HepG2 (cell line): ENCODE results near the gene MALT1. TPM values are rescaled to one million over a fixed set of nuclear protein-coding genes. Genes with fewer than 3 reads are reported as not detected.

Experiments used
- ATAC-seq: fragments of 200-7000 bp; cut with Tn5 transposase; 3 replicates; pipeline ENCODE4 v1.9.1; 2020; ENCODE audit warnings: mild to moderate bottlenecking, moderate library complexity
- BruUV-seq: library from RNA; stranded (reverse); fragments of 400-500 nt; replicated peaks from 2 replicates; lab custom pipeline; 2021; lab: Mats Ljungman, UMichigan
- CTCF ChIA-PET: fragments of 300-600 bp; formaldehyde crosslinking; extraction: SDS; loops from one replicate; lab custom pipeline; 2021; ENCODE audit warnings: low total read pairs, inconsistent platforms, low intra/inter-chr PET ratio; lab: Yijun Ruan, JAX
- POLR2A ChIA-PET: fragments of 350-600 bp; sonication (Branson Sonifier 250); formaldehyde crosslinking; loops from one replicate; lab custom pipeline; 2020; ENCODE audit warnings: antibody characterized with exemption, inconsistent platforms; lab: Yijun Ruan, JAX
- DNase-seq: peaks from one replicate; pipeline ENCODE4 v3.0.0-alpha.2; 2015; ENCODE audit warnings: low spot score
- FAIRE-seq: peaks from 3 replicates; lab custom pipeline; 2011; peaks lifted over from hg19 to GRCh38; lab: Jason Lieb, UNC
- H2AFZ ChIP-seq: one replicate; pipeline ENCODE4 v1.6.1; 2011; ENCODE audit warnings: low read length, inconsistent platforms
- H3K27ac ChIP-seq: fragments of 300-600 bp; 3 replicates; pipeline ENCODE4 v1.8.0; 2011; ENCODE audit warnings: mixed run types, mild to moderate bottlenecking, mixed read lengths, low read length, inconsistent platforms; ENCODE audit not compliant: insufficient read depth; ENCODE audit errors: extremely low read length
- H3K27me3 ChIP-seq, 2 experiments: fragments of 200-600 bp in 1 of 2; 2 replicates in 1 of 2; 3 replicates in 1 of 2; pipeline versions ENCODE4 v1.6.0 to v1.8.0; 2011; ENCODE audit warnings: low read length in 2 of 2, mild to moderate bottlenecking in 2 of 2, moderate library complexity in 2 of 2, inconsistent platforms in 1 of 2; ENCODE audit not compliant: insufficient read depth in 2 of 2, control insufficient read depth in 1 of 2
- H3K36me3 ChIP-seq, 2 experiments: fragments of 200-600 bp in 1 of 2; replicated peaks in 1 of 2; 2 replicates in 1 of 2; 3 replicates in 1 of 2; pipeline versions ENCODE4 v1.5.1 to v1.8.0; 2011; ENCODE audit warnings: low read length in 2 of 2, inconsistent platforms in 1 of 2; ENCODE audit not compliant: insufficient read depth in 2 of 2, control insufficient read depth in 1 of 2
- H3K4me1 ChIP-seq: 2 replicates; pipeline ENCODE4 v1.5.1; 2012; ENCODE audit warnings: low read length, inconsistent platforms; ENCODE audit not compliant: insufficient read depth
- H3K4me2 ChIP-seq: 2 replicates; pipeline ENCODE4 v1.6.0; 2011; ENCODE audit warnings: low read depth, low read length, inconsistent platforms
- H3K4me3 ChIP-seq, 3 experiments: fragments of 200-600 bp in 1 of 3; sonication (generic), shearing (Covaris generic) in 1 of 3; replicated peaks in 1 of 3; 2 replicates each; pipeline ENCODE4 v1.5.1; 2011 to 2016; ENCODE audit warnings: low read length in 3 of 3, inconsistent platforms in 2 of 3, low read depth in 2 of 3, mild to moderate bottlenecking in 2 of 3, control low read depth in 1 of 3, mixed read lengths in 1 of 3; ENCODE audit not compliant: insufficient read depth in 1 of 3
- H3K79me2 ChIP-seq: one replicate; pipeline ENCODE4 v1.6.1; 2011; ENCODE audit warnings: low read length, inconsistent platforms; ENCODE audit not compliant: insufficient read depth
- H3K9ac ChIP-seq: 2 replicates; pipeline ENCODE4 v1.6.0; 2011; ENCODE audit warnings: mild to moderate bottlenecking, low read depth, low read length, inconsistent platforms; ENCODE audit not compliant: insufficient read depth
- H3K9me3 ChIP-seq: 2 replicates; pipeline ENCODE4 v1.5.1; 2012; ENCODE audit warnings: mild to moderate bottlenecking, low read length
- H4K20me1 ChIP-seq: 2 replicates; pipeline ENCODE4 v1.6.0; 2011; ENCODE audit warnings: inconsistent platforms, mild to moderate bottlenecking, low read length, moderate library complexity; ENCODE audit not compliant: insufficient read depth
- AHDC1 ChIP-seq: sonication (generic); formaldehyde crosslinking; IDR thresholded peaks from 2 replicates; pipeline ENCODE4 v1.5.1; 2020; ENCODE audit warnings: mild to moderate bottlenecking, missing genetic modification reagents, borderline replicate concordance
- ETS1 ChIP-seq: sonication (generic); formaldehyde crosslinking; IDR thresholded peaks from 2 replicates; pipeline ENCODE4 v1.4.0; 2020; ENCODE audit warnings: missing genetic modification reagents
- GABPB1 ChIP-seq: IDR thresholded peaks from 2 replicates; pipeline ENCODE4 v1.6.1; 2016; ENCODE audit warnings: mild to moderate bottlenecking, missing genetic modification reagents, moderate library complexity, missing compliant biosample characterization
- GLI4 ChIP-seq: sonication (generic); formaldehyde crosslinking; IDR thresholded peaks from 2 replicates; pipeline ENCODE4 v1.5.1; 2020; ENCODE audit warnings: missing genetic modification reagents, mild to moderate bottlenecking, moderate library complexity, borderline replicate concordance
- JDP2 ChIP-seq: sonication (generic); formaldehyde crosslinking; IDR thresholded peaks from 2 replicates; pipeline ENCODE4 v1.8.1; 2022; ENCODE audit warnings: missing genetic modification reagents, borderline replicate concordance
- KLF15 ChIP-seq: sonication (generic); formaldehyde crosslinking; IDR thresholded peaks from 2 replicates; pipeline ENCODE4 v1.8.1; 2023; ENCODE audit warnings: borderline replicate concordance, mild to moderate bottlenecking, inconsistent platforms, missing genetic modification reagents, mixed read lengths
- NFRKB ChIP-seq: fragments of 450-650 bp; IDR thresholded peaks from 2 replicates; pipeline ENCODE4 v1.6.1; 2017
- NRL ChIP-seq: sonication (generic); formaldehyde crosslinking; IDR thresholded peaks from 2 replicates; pipeline ENCODE4 v1.5.0; 2020; ENCODE audit warnings: missing genetic modification reagents, mild to moderate bottlenecking, moderate library complexity, borderline replicate concordance
- PCBP2 ChIP-seq: fragments of 200-400 bp; formaldehyde crosslinking; optimal IDR thresholded peaks from 2 replicates; pipeline ENCODE3; 2018; ENCODE audit warnings: low read length, low read depth; ENCODE audit not compliant: poor library complexity, severe bottlenecking
- ZNF468 ChIP-seq: sonication (generic); formaldehyde crosslinking; IDR thresholded peaks from 2 replicates; pipeline ENCODE4 v1.8.0; 2022; ENCODE audit warnings: mild to moderate bottlenecking, moderate library complexity, missing genetic modification reagents
- ZSCAN25 ChIP-seq: sonication (generic); formaldehyde crosslinking; IDR thresholded peaks from 2 replicates; pipeline ENCODE4 v1.8.0; 2022; ENCODE audit warnings: mild to moderate bottlenecking, missing genetic modification reagents
- WGBS: methylation state at CpG from one replicate; pipeline ENCODE4 v1.1.6; 2017; ENCODE audit warnings: low lambda C conversion rate; 5-methylcytosine and 5-hydroxymethylcytosine counted together
- in situ Hi-C: cut with HindIII; loops from 2 replicates; pipeline ENCODE4 v1.10.0; 2017; ENCODE audit warnings: low pct_unique_long_range_greater_than_20kb; ENCODE audit not compliant: extremely low pct_ligation_motif_present
- intact Hi-C: fragments of 100-400 bp; cut with micrococcal nuclease; formaldehyde crosslinking; loops from one replicate; pipeline ENCODE4 v1.10.0; 2022; ENCODE audit not compliant: unreplicated experiment
- polyA plus RNA-seq, 8 experiments: library from polyadenylated mRNA; depleted of rRNA in 3 of 8; stranded (reverse) in 7 of 8; unstranded in 1 of 8; fragments of >200 nt; fragmentation: Illumina TruSeq in 4 of 8; extraction: Trizol in 4 of 8; gene quantifications; 2 replicates each; pipeline versions ENCODE4 v1.2.1 to v1.2.3, GENCODE V29; 2011 to 2016; ENCODE audit warnings: low read depth in 4 of 8, missing spikeins in 1 of 8, mixed read lengths in 1 of 8; ENCODE audit not compliant: insufficient read depth in 1 of 8
- total RNA-seq, 5 experiments: library from RNA; depleted of rRNA; stranded (reverse); fragments of >200 nt; fragmentation: Illumina TruSeq; extraction: Trizol; gene quantifications; 2 replicates each; pipeline ENCODE4 v1.2.3, GENCODE V29; 2016; ENCODE audit warnings: low read depth in 1 of 5
- TF ChIP-seq, protein P1 (sequence below): sonication (generic); formaldehyde crosslinking; IDR thresholded peaks from 2 replicates; pipeline ENCODE4; 2020; ENCODE audit warnings: missing genetic modification reagents, mild to moderate bottlenecking, borderline replicate concordance

MALT1 gene
- total and polyA plus RNA-seq, 2 of the 13 experiments (the other 11 are each of a cell fraction or from before 2014, with no cell fraction given), result 43.9 to 89.0 TPM

- no peak overlapping the region for H3K4me2 ChIP-seq
- DNase-seq (no peak), FAIRE-seq (no peak), ATAC-seq (no peak)
- peaks cover 13% of the 10 kb centered on the region for H3K4me1 ChIP-seq
- H3K9ac ChIP-seq, result no peak overlapping the region
- POLR2A ChIA-PET, result no interaction called here
- no peak for TF ChIP-seq NRL (CRISPR knock-in tag)
- no peak for TF ChIP-seq ZSCAN25
- no peak for TF ChIP-seq GLI4 (CRISPR knock-in tag)
- TF ChIP-seq GABPB1, result no peak
- TF ChIP-seq ETS1 (CRISPR knock-in tag), result no peak
- TF ChIP-seq KLF15 (CRISPR knock-in tag), result no peak
- TF ChIP-seq PCBP2, result no peak
- TF ChIP-seq, protein P1, sequence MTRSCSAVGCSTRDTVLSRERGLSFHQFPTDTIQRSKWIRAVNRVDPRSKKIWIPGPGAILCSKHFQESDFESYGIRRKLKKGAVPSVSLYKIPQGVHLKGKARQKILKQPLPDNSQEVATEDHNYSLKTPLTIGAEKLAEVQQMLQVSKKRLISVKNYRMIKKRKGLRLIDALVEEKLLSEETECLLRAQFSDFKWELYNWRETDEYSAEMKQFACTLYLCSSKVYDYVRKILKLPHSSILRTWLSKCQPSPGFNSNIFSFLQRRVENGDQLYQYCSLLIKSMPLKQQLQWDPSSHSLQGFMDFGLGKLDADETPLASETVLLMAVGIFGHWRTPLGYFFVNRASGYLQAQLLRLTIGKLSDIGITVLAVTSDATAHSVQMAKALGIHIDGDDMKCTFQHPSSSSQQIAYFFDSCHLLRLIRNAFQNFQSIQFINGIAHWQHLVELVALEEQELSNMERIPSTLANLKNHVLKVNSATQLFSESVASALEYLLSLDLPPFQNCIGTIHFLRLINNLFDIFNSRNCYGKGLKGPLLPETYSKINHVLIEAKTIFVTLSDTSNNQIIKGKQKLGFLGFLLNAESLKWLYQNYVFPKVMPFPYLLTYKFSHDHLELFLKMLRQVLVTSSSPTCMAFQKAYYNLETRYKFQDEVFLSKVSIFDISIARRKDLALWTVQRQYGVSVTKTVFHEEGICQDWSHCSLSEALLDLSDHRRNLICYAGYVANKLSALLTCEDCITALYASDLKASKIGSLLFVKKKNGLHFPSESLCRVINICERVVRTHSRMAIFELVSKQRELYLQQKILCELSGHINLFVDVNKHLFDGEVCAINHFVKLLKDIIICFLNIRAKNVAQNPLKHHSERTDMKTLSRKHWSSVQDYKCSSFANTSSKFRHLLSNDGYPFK, result no peak
- no peak for TF ChIP-seq JDP2 (CRISPR knock-in tag)
- no peak for TF ChIP-seq AHDC1
- TF ChIP-seq ZNF468 (CRISPR knock-in tag), result no peak
- no peak for TF ChIP-seq NFRKB
- H3K79me2 ChIP-seq, result no peaks in the 10 kb centered on the region
- in situ Hi-C loops (loop anchor here (25.0 kb wide), 1 partner anchor 842 kb away; no protein-coding TSS in a partner anchor), intact Hi-C loops (no loop called here)
- no peaks in the 10 kb centered on the region for H4K20me1 ChIP-seq
- peaks cover 0 to 13% of the 10 kb centered on the region in 2 experiments; a peak in 3 of 5 replicates for H3K36me3 ChIP-seq
- no peak overlapping the region for H2AFZ ChIP-seq
- H3K27me3 ChIP-seq, result no peaks in the 10 kb centered on the region
- no peak overlapping the region for H3K4me3 ChIP-seq
- H3K9me3 ChIP-seq, result no peaks in the 10 kb centered on the region
- H3K27ac ChIP-seq, result no peak overlapping the region
- CTCF ChIA-PET, result no interaction called here
- no TSS peak for BruUV-seq
- 88% methylated on average over 3 of the region's 3 CpGs for WGBS
These were observed 82.7 kb downstream of the MALT1 start for GRCh38 chr18:58753976-58754375.
